Measurements from ENCODE around the gene RNF10.

RNF10 gene

DNA sequence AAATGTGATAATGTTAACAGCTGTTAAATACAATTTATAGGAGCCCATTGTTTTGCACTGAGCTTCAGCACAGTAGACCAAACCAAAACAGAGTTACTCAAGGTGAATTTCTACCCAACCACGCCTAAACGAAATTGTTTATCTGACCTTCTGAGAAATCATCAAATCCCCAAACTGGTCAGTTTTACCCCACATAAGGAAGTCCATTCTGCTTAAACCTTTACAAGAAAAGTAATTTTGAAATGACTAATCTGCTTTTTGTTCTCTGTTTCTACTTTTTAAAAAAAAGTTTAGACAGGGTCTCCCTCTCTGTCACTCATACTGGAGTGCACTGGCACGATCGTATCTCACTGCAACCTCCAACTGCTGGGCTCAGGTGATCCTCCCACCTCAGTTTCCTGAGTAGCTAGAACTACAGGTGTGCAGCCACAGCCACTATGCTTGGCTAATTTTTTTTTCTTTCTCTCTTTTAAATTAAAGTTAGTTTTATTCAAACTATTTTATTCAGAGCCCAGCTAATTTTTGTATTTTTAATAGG lies 1.4 kb upstream of the RNF10 start:
- TF ChIP-seq ZFX (IDR thresholded peaks at IDR 0.05; ENCODE audit: borderline replicate concordance) = no peak
- TF ChIP-seq, protein P1, sequence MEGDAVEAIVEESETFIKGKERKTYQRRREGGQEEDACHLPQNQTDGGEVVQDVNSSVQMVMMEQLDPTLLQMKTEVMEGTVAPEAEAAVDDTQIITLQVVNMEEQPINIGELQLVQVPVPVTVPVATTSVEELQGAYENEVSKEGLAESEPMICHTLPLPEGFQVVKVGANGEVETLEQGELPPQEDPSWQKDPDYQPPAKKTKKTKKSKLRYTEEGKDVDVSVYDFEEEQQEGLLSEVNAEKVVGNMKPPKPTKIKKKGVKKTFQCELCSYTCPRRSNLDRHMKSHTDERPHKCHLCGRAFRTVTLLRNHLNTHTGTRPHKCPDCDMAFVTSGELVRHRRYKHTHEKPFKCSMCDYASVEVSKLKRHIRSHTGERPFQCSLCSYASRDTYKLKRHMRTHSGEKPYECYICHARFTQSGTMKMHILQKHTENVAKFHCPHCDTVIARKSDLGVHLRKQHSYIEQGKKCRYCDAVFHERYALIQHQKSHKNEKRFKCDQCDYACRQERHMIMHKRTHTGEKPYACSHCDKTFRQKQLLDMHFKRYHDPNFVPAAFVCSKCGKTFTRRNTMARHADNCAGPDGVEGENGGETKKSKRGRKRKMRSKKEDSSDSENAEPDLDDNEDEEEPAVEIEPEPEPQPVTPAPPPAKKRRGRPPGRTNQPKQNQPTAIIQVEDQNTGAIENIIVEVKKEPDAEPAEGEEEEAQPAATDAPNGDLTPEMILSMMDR (IDR thresholded peaks at IDR 0.05) = no peak
- no peak overlapping the region for H3K27ac ChIP-seq

DNA sequence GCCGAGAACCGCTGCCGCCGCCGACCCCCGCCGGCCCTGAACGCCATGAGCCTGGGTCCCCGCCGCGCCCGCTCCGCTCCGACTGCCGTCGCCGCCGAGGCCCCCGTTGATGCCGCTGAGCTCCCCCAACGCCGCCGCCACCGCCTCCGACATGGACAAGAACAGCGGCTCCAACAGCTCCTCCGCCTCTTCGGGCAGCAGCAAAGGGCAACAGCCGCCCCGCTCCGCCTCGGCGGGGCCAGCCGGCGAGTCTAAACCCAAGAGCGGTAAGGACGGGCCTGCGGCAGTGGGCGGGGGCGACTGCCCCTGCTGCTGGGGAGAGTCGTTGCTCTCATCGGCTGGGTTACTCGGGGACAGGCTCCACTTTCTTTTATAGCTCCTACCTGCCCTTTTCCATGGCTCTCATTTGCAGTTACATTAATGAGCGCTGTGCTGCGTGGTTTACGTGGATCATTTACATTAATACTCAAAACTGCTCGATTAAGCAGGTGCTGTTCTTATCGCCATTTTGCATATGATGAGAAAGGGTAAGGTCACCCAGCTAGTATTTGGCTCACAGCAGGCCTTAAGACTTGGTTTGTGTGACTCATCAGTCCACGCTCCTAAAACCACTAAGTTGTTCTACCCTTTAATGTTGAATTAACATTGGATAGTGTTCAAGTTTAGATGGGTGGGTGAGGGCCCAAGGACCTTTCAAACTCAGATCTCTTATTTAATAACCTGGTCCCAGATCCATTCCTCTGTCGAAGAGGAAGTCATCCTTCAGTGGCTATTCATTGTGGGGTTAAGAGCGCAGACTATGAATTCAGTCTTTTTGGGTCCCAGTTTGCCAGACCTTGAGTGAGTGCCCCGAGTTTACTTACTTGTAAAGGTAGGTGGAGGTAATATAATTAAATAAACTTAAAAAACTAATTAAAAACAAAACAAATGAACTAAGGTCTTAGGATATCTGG lies 823 bp downstream of the RNF10 start:
- no peak; the same call in 1 of the 2 replicates for TF ChIP-seq ZFX (IDR thresholded peaks at IDR 0.05; ENCODE audit: borderline replicate concordance)
- TF ChIP-seq, protein P1 (IDR thresholded peaks at IDR 0.05) = no peak
- peak overlapping the region; percentile 77 for H3K27ac ChIP-seq

DNA sequence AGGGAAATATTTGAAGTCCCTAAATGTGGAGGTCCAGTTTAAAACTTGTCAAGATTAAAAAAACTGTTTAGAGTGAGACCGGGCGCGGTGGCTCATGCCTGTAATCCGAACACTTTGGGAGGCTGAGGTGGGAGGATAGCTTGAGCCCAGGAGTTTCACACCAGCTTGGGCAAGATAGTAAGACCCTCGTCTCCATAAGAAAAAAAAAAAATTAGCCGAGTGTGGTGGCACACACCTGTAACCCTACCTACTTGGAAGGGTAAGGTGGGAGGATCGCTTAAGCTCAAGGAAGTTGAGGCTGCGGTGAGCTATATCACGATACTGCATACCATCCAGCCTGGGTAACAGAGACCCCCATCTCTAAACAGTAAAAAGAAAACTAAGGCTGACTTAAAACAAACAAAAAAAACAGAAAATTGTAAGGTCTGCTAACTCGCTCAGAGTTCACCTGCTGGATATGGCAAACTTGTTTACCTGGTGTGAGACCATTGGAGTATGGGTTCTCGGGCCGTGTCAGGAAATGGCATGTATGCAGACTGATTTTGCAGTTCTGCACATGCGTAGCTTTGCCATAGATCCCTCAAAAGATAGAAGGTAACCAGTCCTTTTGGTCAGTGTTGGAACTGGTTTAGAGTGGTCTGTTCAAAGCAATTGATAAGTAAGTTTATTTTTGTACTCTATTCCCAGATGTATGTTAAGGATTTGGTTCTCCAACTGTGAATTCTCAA lies 2.1 kb downstream of the RNF10 start:
- TF ChIP-seq ZFX (IDR thresholded peaks at IDR 0.05; ENCODE audit: borderline replicate concordance) = no peak
- TF ChIP-seq, protein P1 (IDR thresholded peaks at IDR 0.05) = no peak
- H3K27ac ChIP-seq = no peak overlapping the region

DNA sequence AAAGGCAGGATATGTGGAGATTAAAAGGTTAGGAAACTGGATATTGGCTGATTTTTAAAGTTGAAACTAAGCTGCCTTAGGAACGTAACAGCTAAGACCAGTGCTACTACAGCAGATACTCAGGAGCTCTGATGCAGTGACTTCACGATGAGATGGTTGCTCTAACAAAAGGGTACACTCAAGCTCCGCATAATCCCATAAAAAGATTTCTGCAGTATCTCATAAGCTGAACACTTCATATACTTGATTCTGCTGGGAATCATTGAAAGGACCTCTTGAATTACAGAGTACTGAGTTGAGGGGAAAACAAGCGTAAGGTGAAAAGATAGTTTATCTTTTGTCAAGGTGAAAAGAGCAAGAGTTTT lies 3.7 kb downstream of the RNF10 start:
- H3K27ac ChIP-seq = 0 out of 2 replicates have a peak overlapping the region, but pooled peaks have one; percentile 10
- TF ChIP-seq, protein P1 (IDR thresholded peaks at IDR 0.05) = no peak
- TF ChIP-seq ZFX (IDR thresholded peaks at IDR 0.05; ENCODE audit: borderline replicate concordance) = no peak

DNA sequence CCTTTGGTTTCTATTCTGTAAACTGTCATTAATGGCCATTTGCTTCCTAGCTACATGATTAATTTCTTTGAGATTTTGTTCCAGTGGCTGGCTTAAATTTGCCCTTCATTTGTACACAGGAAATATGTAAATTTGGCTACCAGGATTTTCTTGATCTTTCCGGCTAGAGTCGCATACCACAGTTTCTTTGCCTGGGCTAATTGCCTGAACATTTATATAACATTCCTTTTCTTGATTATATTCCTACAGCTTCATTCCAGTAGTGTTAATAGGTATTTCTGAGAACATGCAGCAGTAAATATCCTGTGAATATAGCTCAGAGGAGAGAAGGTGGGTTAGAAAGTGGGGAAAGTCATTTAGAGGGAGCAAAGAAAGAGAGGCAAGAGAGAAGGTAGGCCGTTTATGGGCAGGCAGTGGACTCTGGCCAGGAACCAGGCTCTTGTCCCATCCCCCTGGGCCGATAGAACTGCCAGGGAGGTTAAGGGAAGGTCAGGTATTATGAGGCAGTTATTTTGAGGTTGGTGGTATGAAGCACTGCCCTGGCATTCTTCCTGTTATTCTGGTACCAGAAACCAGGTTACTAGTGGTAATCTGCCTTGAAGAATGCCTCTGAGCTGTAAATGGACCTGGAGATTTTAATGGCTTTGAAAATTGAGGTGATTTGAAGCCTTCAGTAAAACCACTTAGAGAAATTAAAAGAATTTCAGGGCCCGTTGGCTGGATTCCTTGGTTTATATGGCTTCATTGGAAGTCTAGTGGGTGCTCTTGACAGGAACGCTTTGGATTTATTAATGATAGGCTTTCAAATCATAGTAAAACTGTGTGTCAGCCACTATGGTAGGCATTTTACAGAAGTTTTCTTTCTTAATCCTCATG lies 4.4 kb downstream of the RNF10 start:
- TF ChIP-seq, protein P1 (IDR thresholded peaks at IDR 0.05) = no peak
- no peak for TF ChIP-seq ZFX (IDR thresholded peaks at IDR 0.05; ENCODE audit: borderline replicate concordance)
- peak overlapping the region; percentile 10 for H3K27ac ChIP-seq

DNA sequence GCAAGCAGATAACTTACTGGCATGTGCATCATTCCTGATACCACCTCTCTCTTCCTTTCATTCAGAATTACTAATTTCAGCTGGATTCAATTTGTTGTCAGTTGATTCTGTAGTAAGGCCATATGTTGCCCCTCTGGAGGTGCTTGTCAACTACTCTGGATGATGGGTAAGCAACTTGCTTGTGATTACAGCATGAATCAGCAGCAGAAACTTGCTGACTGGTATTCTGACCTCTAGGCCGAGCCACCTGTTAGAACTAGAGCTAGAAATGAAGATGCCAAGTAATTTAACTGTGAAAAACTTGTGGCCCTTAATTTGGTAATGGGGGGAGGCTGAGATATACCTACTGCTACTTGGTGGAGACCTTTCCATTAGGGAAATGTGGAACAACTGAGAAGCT lies 5.1 kb downstream of the RNF10 start:
- TF ChIP-seq ZFX (IDR thresholded peaks at IDR 0.05; ENCODE audit: borderline replicate concordance) = no peak
- TF ChIP-seq, protein P1 (IDR thresholded peaks at IDR 0.05) = no peak
- H3K27ac ChIP-seq = no peak overlapping the region

Measured in 22Rv1 (cell line).